Right lobe of liver (tissue), 6 donors: ENCODE measurements around the gene RAP1GAP2. TPM values are rescaled to one million over a fixed set of nuclear protein-coding genes. Genes with fewer than 3 reads are reported as not detected.
"Not testable (repeated sequence)": the region's sequence is repeated elsewhere in the genome, so short reads cannot be mapped to it uniquely, and the experiment has no call there.

Experiments
- ATAC-seq, 4 donors: fragments of 200-7000 bp; cut with Tn5 transposase; one replicate each; pipeline ENCODE4 v1.9.1; 2020; ENCODE audit warnings: mild to moderate bottlenecking in 4 of 4, moderate library complexity in 4 of 4
- DNase-seq, 3 donors: peaks; one replicate each; pipeline ENCODE4 v3.0.0-alpha.2; 2020
- H3K27ac ChIP-seq, 3 donors: fragments of 200-600 bp; one replicate each; pipeline ENCODE4 v1.8.0; 2022
- H3K27me3 ChIP-seq, 2 donors: fragments of 200-600 bp; one replicate each; pipeline ENCODE4 v1.8.0; 2022
- H3K36me3 ChIP-seq, 4 donors: fragments of 200-600 bp; sonication (generic) in 1 of 4; one replicate each; pipeline versions ENCODE4 v1.5.1 to v1.8.0; 2017 to 2022; ENCODE audit warnings: control low read depth in 1 of 4
- H3K4me1 ChIP-seq, 4 donors: fragments of 200-600 bp; sonication (generic) in 1 of 4; one replicate each; pipeline versions ENCODE4 v1.5.1 to v1.8.0; 2017 to 2022; ENCODE audit warnings: control low read depth in 1 of 4
- H3K4me3 ChIP-seq, 3 donors: fragments of 200-600 bp; one replicate each; pipeline ENCODE4 v1.8.0; 2022
- H3K9me3 ChIP-seq, 4 donors: fragments of 200-600 bp; sonication (generic) in 1 of 4; one replicate each; pipeline versions ENCODE4 v1.5.1 to v1.8.0; 2017 to 2022; ENCODE audit warnings: control low read depth in 1 of 4
- POLR2A ChIP-seq: fragments of 450-650 bp; IDR thresholded peaks from one replicate; pipeline ENCODE4 v1.6.1; 2017; ENCODE audit warnings: antibody characterized with exemption, mild to moderate bottlenecking
- WGBS: methylation state at CpG from one replicate; pipeline ENCODE4 v1.1.6; 2018; ENCODE audit warnings: low coverage, low lambda C conversion rate; ENCODE audit not compliant: insufficient coverage; ENCODE audit errors: missing lambda C conversion rate; 5-methylcytosine and 5-hydroxymethylcytosine counted together
- intact Hi-C, 2 donors: fragments of 100-400 bp; cut with DNase I; formaldehyde crosslinking; loops; one replicate each; pipeline versions ENCODE4 v1.11.2 to v1.14.1; 2022
- total RNA-seq, 6 experiments: library from RNA; depleted of rRNA in 2 of 6; stranded (reverse); fragments of >200 nt in 2 of 6; fragmentation: NEBNext Ultra II Directional in 3 of 6; extraction: Animal tissue kit (Norgen Biotek cat#: 25700) in 3 of 6; gene quantifications; one replicate each; pipeline versions ENCODE4 v1.1.0 to v1.2.4, GENCODE V29; 2016 to 2023
- TF ChIP-seq, protein P1 (sequence below), 4 donors: fragments of 200-600 bp in 3 of 4; fragments of 450-650 bp in 1 of 4; IDR thresholded peaks; one replicate each; pipeline versions ENCODE4 v1.5.1 to v1.8.0; 2016 to 2022; ENCODE audit warnings: antibody characterized with exemption in 4 of 4, mild to moderate bottlenecking in 2 of 4
- donor health status: DM: no; HTN: yes; CAD: no.
- donor health status: DM: no; HTN: no; CAD: no.
- donor health status: DM: no; HTN: no; CAD: no.
- donor health status: DM: no; HTN: yes; CAD: no.
- donor health status: DM: no; HTN: yes; CAD: no.

RAP1GAP2 gene
- total RNA-seq, 6 experiments from 2014 or later = 1.0 to 3.8 (median 1.8) TPM

DNA sequence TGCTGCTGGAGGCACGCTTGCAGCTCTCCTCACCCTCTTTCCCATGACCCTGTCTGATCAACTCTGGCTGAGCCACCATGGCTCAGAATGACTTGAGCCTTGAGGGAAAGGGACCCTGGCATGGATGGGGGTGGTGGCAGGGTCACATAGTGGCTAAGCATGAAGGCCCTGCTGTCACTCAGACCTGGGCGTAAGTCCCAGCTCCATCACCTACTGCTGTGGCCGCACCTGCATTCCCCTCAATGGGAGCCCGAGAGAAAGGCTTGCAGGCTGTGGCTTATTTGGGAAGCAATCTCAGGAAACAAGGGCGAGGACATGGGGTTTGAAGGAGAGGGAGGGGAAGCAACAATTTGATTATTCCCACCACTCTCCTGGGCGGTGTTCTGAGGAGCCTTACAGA is 17.7 kb upstream of the RAP1GAP2 start:
- H3K36me3 ChIP-seq = no peaks in the 10 kb centered on the region
- ATAC-seq (no peak), DNase-seq (no peak)
- H3K4me1 ChIP-seq = peaks cover 0 to 4% (median 0%) of the 10 kb centered on the region in 4 donors
- TF ChIP-seq, protein P1, sequence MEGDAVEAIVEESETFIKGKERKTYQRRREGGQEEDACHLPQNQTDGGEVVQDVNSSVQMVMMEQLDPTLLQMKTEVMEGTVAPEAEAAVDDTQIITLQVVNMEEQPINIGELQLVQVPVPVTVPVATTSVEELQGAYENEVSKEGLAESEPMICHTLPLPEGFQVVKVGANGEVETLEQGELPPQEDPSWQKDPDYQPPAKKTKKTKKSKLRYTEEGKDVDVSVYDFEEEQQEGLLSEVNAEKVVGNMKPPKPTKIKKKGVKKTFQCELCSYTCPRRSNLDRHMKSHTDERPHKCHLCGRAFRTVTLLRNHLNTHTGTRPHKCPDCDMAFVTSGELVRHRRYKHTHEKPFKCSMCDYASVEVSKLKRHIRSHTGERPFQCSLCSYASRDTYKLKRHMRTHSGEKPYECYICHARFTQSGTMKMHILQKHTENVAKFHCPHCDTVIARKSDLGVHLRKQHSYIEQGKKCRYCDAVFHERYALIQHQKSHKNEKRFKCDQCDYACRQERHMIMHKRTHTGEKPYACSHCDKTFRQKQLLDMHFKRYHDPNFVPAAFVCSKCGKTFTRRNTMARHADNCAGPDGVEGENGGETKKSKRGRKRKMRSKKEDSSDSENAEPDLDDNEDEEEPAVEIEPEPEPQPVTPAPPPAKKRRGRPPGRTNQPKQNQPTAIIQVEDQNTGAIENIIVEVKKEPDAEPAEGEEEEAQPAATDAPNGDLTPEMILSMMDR (IDR thresholded peaks at IDR 0.05) = no peak
- TF ChIP-seq POLR2A = no peak
- H3K4me3 ChIP-seq = no peak overlapping the region
- H3K9me3 ChIP-seq = no peaks in the 10 kb centered on the region
- intact Hi-C loops = no loop called here
- WGBS = no CpG with 5 or more reads among the region's 6 CpGs
- peaks cover 0 to 7% of the 10 kb centered on the region in 2 donors for H3K27me3 ChIP-seq
- no peak overlapping the region for H3K27ac ChIP-seq

DNA sequence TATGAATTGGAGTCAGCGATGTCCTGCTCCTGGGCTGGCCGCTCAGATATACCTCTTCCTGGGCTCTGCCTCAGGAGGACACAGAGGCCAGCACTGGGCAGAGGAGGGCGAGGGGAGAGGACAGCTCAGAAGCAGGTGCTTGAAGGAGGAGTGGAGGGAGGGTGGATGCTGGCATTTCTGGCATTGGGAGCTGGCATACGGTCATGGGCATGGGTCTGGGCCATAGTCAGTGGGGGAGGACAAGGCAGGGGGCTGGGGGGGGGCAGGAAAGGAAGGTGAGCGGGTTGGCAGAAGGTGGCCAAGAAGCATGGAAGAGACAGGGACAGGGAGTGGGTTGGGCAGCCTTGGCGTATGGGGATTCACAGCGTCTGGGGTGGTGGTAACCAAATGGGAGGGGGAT is 16.7 kb upstream of the RAP1GAP2 start:
- 67% methylated on average over 3 of the region's 7 CpGs for WGBS
- intact Hi-C loops = no loop called here

DNA sequence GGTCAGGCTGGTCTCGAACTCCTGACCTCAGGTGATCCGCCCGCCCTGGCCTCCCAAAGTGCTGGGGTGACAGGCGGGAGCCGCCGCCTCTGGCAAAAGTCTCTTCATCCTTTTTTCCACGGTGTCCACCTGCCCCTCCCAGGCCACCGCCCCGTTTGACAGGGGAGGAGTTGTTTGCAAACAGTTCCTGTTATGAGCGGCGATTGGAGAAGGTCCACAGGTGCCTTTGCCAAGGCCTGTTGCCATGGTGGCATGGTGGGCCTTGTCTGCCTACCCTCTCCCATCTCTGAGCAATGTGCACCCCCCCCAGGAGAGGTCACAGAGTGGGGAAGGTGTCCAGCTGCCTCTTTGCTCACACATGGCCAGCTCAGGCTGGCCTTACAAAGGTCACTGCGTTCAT is 16.0 kb upstream of the RAP1GAP2 start:
- TF ChIP-seq, protein P1 (IDR thresholded peaks at IDR 0.05) = no peak
- TF ChIP-seq POLR2A = no peak
- no peak for ATAC-seq
- Histone ChIP-seq H3K27me3 (peaks cover 0 to 7% of the 10 kb centered on the region in 2 donors), H3K9me3 (no peaks in the 10 kb centered on the region), H3K4me1 (peaks cover 0 to 4% (median 0%) of the 10 kb centered on the region in 4 donors), H3K27ac (no peak overlapping the region), H3K4me3 (no peak overlapping the region), H3K36me3 (no peaks in the 10 kb centered on the region)
- WGBS = 44% methylated on average over 9 of the region's 12 CpGs
- no peak for DNase-seq
- intact Hi-C loops = no loop called here

More for the DNA sequence above, 16.7 kb upstream of the RAP1GAP2 start:
- H3K9me3 ChIP-seq = no peaks in the 10 kb centered on the region
- H3K4me1 ChIP-seq = peaks cover 0 to 4% (median 0%) of the 10 kb centered on the region in 4 donors
- peaks cover 0 to 7% of the 10 kb centered on the region in 2 donors for H3K27me3 ChIP-seq
- H3K36me3 ChIP-seq = no peaks in the 10 kb centered on the region
- TF ChIP-seq, protein P1 (IDR thresholded peaks at IDR 0.05) = no peak
- no peak for TF ChIP-seq POLR2A
- no peak overlapping the region for H3K27ac ChIP-seq
- no peak for ATAC-seq
- no peak overlapping the region for H3K4me3 ChIP-seq
- no peak for DNase-seq

DNA sequence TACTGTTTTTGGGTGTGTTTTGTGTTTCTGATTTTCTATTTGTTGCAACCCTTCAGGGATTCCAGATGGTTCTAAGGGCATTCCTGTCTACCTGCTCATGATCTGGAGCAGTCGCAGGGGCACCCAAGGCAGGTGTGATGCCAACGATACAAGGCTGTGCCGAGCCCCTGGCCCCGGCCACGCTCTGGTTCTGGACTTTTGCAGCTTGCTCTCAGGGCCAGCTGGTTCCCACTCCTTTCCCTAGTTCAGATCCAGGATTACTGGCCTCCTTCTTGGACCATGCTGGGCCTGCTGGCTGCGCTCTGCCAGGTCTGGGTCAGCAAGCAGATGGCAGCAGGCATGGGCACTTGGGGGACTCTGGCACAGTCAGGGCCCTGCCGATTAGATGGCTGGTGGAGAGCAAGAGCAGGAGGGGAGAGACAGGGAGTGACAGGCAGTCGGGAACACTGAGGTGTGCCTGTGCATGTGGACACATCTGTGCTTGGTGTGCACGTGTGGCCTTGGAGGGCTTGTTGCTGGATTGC is 15.2 kb upstream of the RAP1GAP2 start:
- Histone ChIP-seq H3K4me3 (no peak overlapping the region), H3K9me3 (no peaks in the 10 kb centered on the region), H3K27me3 (peaks cover 0 to 7% of the 10 kb centered on the region in 2 donors), H3K36me3 (no peaks in the 10 kb centered on the region), H3K4me1 (peaks cover 0 to 4% (median 0%) of the 10 kb centered on the region in 4 donors), H3K27ac (no peak overlapping the region)
- intact Hi-C loops = no loop called here
- DNase-seq = no peak
- TF ChIP-seq POLR2A = no peak
- TF ChIP-seq, protein P1 (IDR thresholded peaks at IDR 0.05) = no peak
- no peak for ATAC-seq
- 61% methylated on average over 6 of the region's 9 CpGs for WGBS

DNA sequence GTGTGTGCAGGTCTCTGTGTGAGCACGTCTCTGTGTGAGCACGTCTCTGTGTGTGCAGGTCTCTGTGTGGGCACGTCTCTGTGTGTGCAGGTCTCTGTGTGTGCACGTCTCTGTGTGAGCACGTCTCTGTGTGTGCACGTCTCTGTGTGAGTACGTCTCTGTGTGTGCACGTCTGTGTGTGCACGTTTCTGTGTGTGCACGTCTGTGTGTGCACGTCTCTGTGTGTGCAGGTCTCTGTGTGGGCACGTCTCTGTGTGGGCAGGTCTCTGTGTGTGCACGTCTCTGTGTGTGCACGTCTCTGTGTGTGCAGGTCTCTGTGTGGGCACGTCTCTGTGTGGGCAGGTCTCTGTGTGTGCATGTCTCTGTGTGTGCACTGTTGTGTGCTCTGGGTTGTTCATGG is 14.6 kb upstream of the RAP1GAP2 start:
- ATAC-seq, H3K27ac ChIP-seq, intact Hi-C loops, H3K9me3 ChIP-seq, H3K36me3 ChIP-seq, DNase-seq, H3K4me3 ChIP-seq, H3K4me1 ChIP-seq, H3K27me3 ChIP-seq: not testable (repeated sequence)
- 53% methylated on average over 3 of the region's 15 CpGs for WGBS
